ENCODE data around the gene TEX51.

Gene TEX51

GRCh38 chr2:126910637-126911036 lies 11.9 kb downstream of the TEX51 start:
- H3K4me2 ChIP-seq (ENCODE audit: low read depth, low read length, poor library complexity, severe bottlenecking), result no peak overlapping the region
- no peaks in the 10 kb centered on the region for H3K9me2 ChIP-seq (replicated peaks; ENCODE audit: low read depth, low read length)
- H3K9me3 ChIP-seq (ENCODE audit: insufficient read depth, low read depth, low read length), result no peaks in the 10 kb centered on the region
- H3K36me3 ChIP-seq (ENCODE audit: insufficient read depth, low read length), result no peaks in the 10 kb centered on the region
- no peak overlapping the region for H3K4me3 ChIP-seq (ENCODE audit: low read length, poor library complexity, severe bottlenecking)
- no peaks in the 10 kb centered on the region for H3F3A ChIP-seq (ENCODE audit: low read depth)
- H2AFZ ChIP-seq (ENCODE audit: low read length), result no peak overlapping the region
- H3K4me1 ChIP-seq (ENCODE audit: insufficient read depth, low read length, poor library complexity, severe bottlenecking), result no peaks in the 10 kb centered on the region
- TF ChIP-seq EZH2phosphoT487 (IDR thresholded peaks at IDR 0.05; ENCODE audit: borderline replicate concordance) (no peak), CTCF (conservative IDR thresholded peaks at IDR 0.05; ENCODE audit: low read length) (no peak)
- no peak overlapping the region for H3K9ac ChIP-seq (ENCODE audit: low read depth, low read length, poor library complexity, severe bottlenecking)
- no peaks in the 10 kb centered on the region for H3K79me2 ChIP-seq (ENCODE audit: insufficient read depth, low read length)
- no peaks in the 10 kb centered on the region for H4K20me1 ChIP-seq (ENCODE audit: insufficient read depth, low read length, poor library complexity, severe bottlenecking)
- no peaks in the 10 kb centered on the region for H3K27me3 ChIP-seq (ENCODE audit: insufficient read depth, low read length, poor library complexity, severe bottlenecking)

- no peaks in the 10 kb centered on the region for H3K4me1 ChIP-seq (ENCODE audit: insufficient read depth, low read length, poor library complexity, severe bottlenecking)
- no peaks in the 10 kb centered on the region for H3K79me2 ChIP-seq (ENCODE audit: insufficient read depth, low read length)
- no peaks in the 10 kb centered on the region for H4K20me1 ChIP-seq (ENCODE audit: insufficient read depth, low read length, poor library complexity, severe bottlenecking)
- no peak overlapping the region for H3K4me2 ChIP-seq (ENCODE audit: low read depth, low read length, poor library complexity, severe bottlenecking)
- H3F3A ChIP-seq (ENCODE audit: low read depth), result no peaks in the 10 kb centered on the region
- no peaks in the 10 kb centered on the region for H3K9me2 ChIP-seq (replicated peaks; ENCODE audit: low read depth, low read length)
- H3K9me3 ChIP-seq (ENCODE audit: insufficient read depth, low read depth, low read length), result no peaks in the 10 kb centered on the region
- H3K36me3 ChIP-seq (ENCODE audit: insufficient read depth, low read length), result no peaks in the 10 kb centered on the region
- TF ChIP-seq EZH2phosphoT487 (IDR thresholded peaks at IDR 0.05; ENCODE audit: borderline replicate concordance) (no peak), CTCF (conservative IDR thresholded peaks at IDR 0.05; ENCODE audit: low read length) (no peak)
- no peak overlapping the region for H3K4me3 ChIP-seq (ENCODE audit: low read length, poor library complexity, severe bottlenecking)
- H3K27me3 ChIP-seq (ENCODE audit: insufficient read depth, low read length, poor library complexity, severe bottlenecking), result no peaks in the 10 kb centered on the region
- H2AFZ ChIP-seq (ENCODE audit: low read length), result no peak overlapping the region
- no peak overlapping the region for H3K9ac ChIP-seq (ENCODE audit: low read depth, low read length, poor library complexity, severe bottlenecking)
Observed at GRCh38 chr2:126911111-126911796, 12.6 kb downstream of the TEX51 start.

GRCh38 chr2:126912201-126912600 lies 13.5 kb downstream of the TEX51 start:
- no peak overlapping the region for H3K4me3 ChIP-seq (ENCODE audit: low read length, poor library complexity, severe bottlenecking)
- no peak overlapping the region for H2AFZ ChIP-seq (ENCODE audit: low read length)
- no peak overlapping the region for H3K9ac ChIP-seq (ENCODE audit: low read depth, low read length, poor library complexity, severe bottlenecking)
- no peaks in the 10 kb centered on the region for H3K4me1 ChIP-seq (ENCODE audit: insufficient read depth, low read length, poor library complexity, severe bottlenecking)
- no peak for TF ChIP-seq CTCF (conservative IDR thresholded peaks at IDR 0.05; ENCODE audit: low read length)
- TF ChIP-seq EZH2phosphoT487 (IDR thresholded peaks at IDR 0.05; ENCODE audit: borderline replicate concordance), result no peak
- no peaks in the 10 kb centered on the region for H4K20me1 ChIP-seq (ENCODE audit: insufficient read depth, low read length, poor library complexity, severe bottlenecking)
- H3K9me3 ChIP-seq (ENCODE audit: insufficient read depth, low read depth, low read length), result no peaks in the 10 kb centered on the region
- H3K4me2 ChIP-seq (ENCODE audit: low read depth, low read length, poor library complexity, severe bottlenecking), result no peak overlapping the region
- H3K9me2 ChIP-seq (replicated peaks; ENCODE audit: low read depth, low read length), result no peaks in the 10 kb centered on the region
- H3K79me2 ChIP-seq (ENCODE audit: insufficient read depth, low read length), result no peaks in the 10 kb centered on the region
- H3K36me3 ChIP-seq (ENCODE audit: insufficient read depth, low read length), result no peaks in the 10 kb centered on the region
- H3K27me3 ChIP-seq (ENCODE audit: insufficient read depth, low read length, poor library complexity, severe bottlenecking), result no peaks in the 10 kb centered on the region
- no peaks in the 10 kb centered on the region for H3F3A ChIP-seq (ENCODE audit: low read depth)
